HG03432 (cell line): ENCODE results near the gene RHOT2.

Experiments
- ATAC-seq: cut with Tn5 transposase; IDR thresholded peaks from one replicate; pipeline ENCODE4 v1.9.1; 2021; ENCODE audit warnings: mild to moderate bottlenecking, moderate library complexity; ENCODE audit not compliant: unreplicated experiment

Gene RHOT2

GRCh38 chr16:695355-696089 is 27.6 kb downstream of the RHOT2 start:
- no peak for ATAC-seq

- ATAC-seq, result no peak
Observed at GRCh38 chr16:698911-699671, 31.2 kb downstream of the RHOT2 start.

- ATAC-seq, result no peak
Observed at GRCh38 chr16:700684-701584, 33.0 kb downstream of the RHOT2 start.

- no peak for ATAC-seq
Observed at GRCh38 chr16:702341-702740, 34.4 kb downstream of the RHOT2 start.

- no peak for ATAC-seq
Observed at GRCh38 chr16:703406-703805, 35.5 kb downstream of the RHOT2 start.

GRCh38 chr16:704047-704446 is 36.1 kb downstream of the RHOT2 start:
- ATAC-seq, result no peak

- ATAC-seq, result no peak
Observed at GRCh38 chr16:704552-705380, 36.8 kb downstream of the RHOT2 start.

GRCh38 chr16:705431-706188 is 37.7 kb downstream of the RHOT2 start, which contains the start of gene FBXL16:
Gene FBXL16, minus strand, starts transcription at chr16:705801. Its CDS starts 8,396 bp downstream, at chr16:697405.
- no peak for ATAC-seq

- no peak for ATAC-seq
Observed at GRCh38 chr16:706189-707061, 38.5 kb downstream of the RHOT2 start.

- ATAC-seq, result no peak
Observed at GRCh38 chr16:707062-707538, 39.2 kb downstream of the RHOT2 start.

- no peak for ATAC-seq
Observed at GRCh38 chr16:708019-708418, 40.1 kb downstream of the RHOT2 start.

- no peak for ATAC-seq
Observed at GRCh38 chr16:708959-709358, 41.0 kb downstream of the RHOT2 start.

GRCh38 chr16:709566-710499 is 41.9 kb downstream of the RHOT2 start:
- no peak for ATAC-seq

- ATAC-seq, result no peak
Observed at GRCh38 chr16:710500-711075, 42.7 kb downstream of the RHOT2 start.

- no peak for ATAC-seq
Observed at GRCh38 chr16:711084-711483, 43.2 kb downstream of the RHOT2 start.

GRCh38 chr16:711548-712320 is 43.8 kb downstream of the RHOT2 start:
- ATAC-seq, result no peak
